ENCODE measurements around the gene CLTB. TPM values are rescaled to one million over a fixed set of nuclear protein-coding genes. Genes with fewer than 3 reads are reported as not detected.

The CLTB gene
- total and polyA plus RNA-seq, 2 of the 13 experiments (the other 11 are each of a cell fraction or from before 2014, with no cell fraction given), result 23.3 to 33.8 TPM

- peak in 1 of 2 experiments; percentile 49; a peak in 1 of 4 replicates for TF ChIP-seq EP300 (IDR thresholded peaks at IDR 0.05; ENCODE audit: low read depth in 2 of 2, low read length in 2 of 2)
- no peak for TF ChIP-seq EP300 (CRISPR knock-in tag; IDR thresholded peaks at IDR 0.05; ENCODE audit: borderline replicate concordance)
- TF ChIP-seq BRCA1 (CRISPR knock-in tag; IDR thresholded peaks at IDR 0.05), result no peak
- no peak for TF ChIP-seq ZNF33B (CRISPR knock-in tag; IDR thresholded peaks at IDR 0.05)
- TF ChIP-seq RAD21 (CRISPR knock-in tag; IDR thresholded peaks at IDR 0.05), result no peak
- TF ChIP-seq ZBTB10 (CRISPR knock-in tag; IDR thresholded peaks at IDR 0.05; ENCODE audit: borderline replicate concordance), result no peak
- TF ChIP-seq ZNF501 (CRISPR knock-in tag; IDR thresholded peaks at IDR 0.05), result no peak
- TF ChIP-seq ZNF780A (CRISPR knock-in tag; IDR thresholded peaks at IDR 0.05), result no peak
- TF ChIP-seq BCL6 (CRISPR knock-in tag; IDR thresholded peaks at IDR 0.05), result peak; percentile 55
- no peak for TF ChIP-seq ZFP62 (CRISPR knock-in tag; IDR thresholded peaks at IDR 0.05)
- no peak for TF ChIP-seq XBP1 (CRISPR knock-in tag; IDR thresholded peaks at IDR 0.05)
- TF ChIP-seq AFF4 (CRISPR knock-in tag; IDR thresholded peaks at IDR 0.05), result no peak
- TF ChIP-seq ZNF20 (CRISPR knock-in tag; IDR thresholded peaks at IDR 0.05), result no peak
- TF ChIP-seq ZNF562 (CRISPR knock-in tag; IDR thresholded peaks at IDR 0.05; ENCODE audit: borderline replicate concordance), result no peak
- 0 out of 2 replicates have a peak, but pooled peaks have one; percentile 21 for TF ChIP-seq TFDP1 (CRISPR knock-in tag; IDR thresholded peaks at IDR 0.05; ENCODE audit: borderline replicate concordance)
- TF ChIP-seq MBNL3 (CRISPR knock-in tag; conservative IDR thresholded peaks at IDR 0.05), result no peak
- no peak for TF ChIP-seq SP1 (IDR thresholded peaks at IDR 0.05)
- no peak for TF ChIP-seq SP1 (CRISPR knock-in tag; IDR thresholded peaks at IDR 0.05)
- TF ChIP-seq ATF5 (CRISPR knock-in tag; IDR thresholded peaks at IDR 0.05; ENCODE audit: low read depth), result no peak
- TF ChIP-seq KDM4B (CRISPR knock-in tag; IDR thresholded peaks at IDR 0.05), result no peak
- TF ChIP-seq, protein P1, sequence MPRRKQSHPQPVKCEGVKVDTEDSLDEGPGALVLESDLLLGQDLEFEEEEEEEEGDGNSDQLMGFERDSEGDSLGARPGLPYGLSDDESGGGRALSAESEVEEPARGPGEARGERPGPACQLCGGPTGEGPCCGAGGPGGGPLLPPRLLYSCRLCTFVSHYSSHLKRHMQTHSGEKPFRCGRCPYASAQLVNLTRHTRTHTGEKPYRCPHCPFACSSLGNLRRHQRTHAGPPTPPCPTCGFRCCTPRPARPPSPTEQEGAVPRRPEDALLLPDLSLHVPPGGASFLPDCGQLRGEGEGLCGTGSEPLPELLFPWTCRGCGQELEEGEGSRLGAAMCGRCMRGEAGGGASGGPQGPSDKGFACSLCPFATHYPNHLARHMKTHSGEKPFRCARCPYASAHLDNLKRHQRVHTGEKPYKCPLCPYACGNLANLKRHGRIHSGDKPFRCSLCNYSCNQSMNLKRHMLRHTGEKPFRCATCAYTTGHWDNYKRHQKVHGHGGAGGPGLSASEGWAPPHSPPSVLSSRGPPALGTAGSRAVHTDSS (CRISPR knock-in tag; conservative IDR thresholded peaks at IDR 0.05), result no peak
These were observed 24.8 kb upstream of the CLTB start (continued) for GRCh38 chr5:176440927-176441706.

Data from HepG2 (cell line).